Upper lobe of right lung (tissue), 1 donor: ENCODE measurements around the gene ABR. TPM values are rescaled to one million over a fixed set of nuclear protein-coding genes. Genes with fewer than 3 reads are reported as not detected.
A peak's percentile ranks its signal among the peaks of the same experiment; 100 is the strongest.
"Not testable (repeated sequence)": the region's sequence is repeated elsewhere in the genome, so short reads cannot be mapped to it uniquely, and the experiment has no call there.

Experiments
- ATAC-seq: fragments of 200-7000 bp; cut with Tn5 transposase; one replicate; pipeline ENCODE4 v1.9.1; 2020; ENCODE audit warnings: mild to moderate bottlenecking, moderate library complexity
- DNase-seq: peaks from one replicate; pipeline ENCODE4 v3.0.0-alpha.2; 2020
- H3K27ac ChIP-seq: fragments of 200-600 bp; one replicate; pipeline ENCODE4 v1.8.0; 2022
- H3K27me3 ChIP-seq: fragments of 200-600 bp; one replicate; pipeline ENCODE4 v1.8.0; 2022; ENCODE audit warnings: mild to moderate bottlenecking
- H3K36me3 ChIP-seq: fragments of 200-600 bp; one replicate; pipeline ENCODE4 v1.8.0; 2022
- H3K4me1 ChIP-seq: fragments of 200-600 bp; one replicate; pipeline ENCODE4 v1.8.0; 2022
- H3K4me3 ChIP-seq: fragments of 200-600 bp; one replicate; pipeline ENCODE4 v1.8.0; 2022; ENCODE audit warnings: mild to moderate bottlenecking
- H3K9me3 ChIP-seq: fragments of 200-600 bp; one replicate; pipeline ENCODE4 v1.8.0; 2022
- intact Hi-C: fragments of 100-400 bp; cut with DNase I; formaldehyde crosslinking; loops from one replicate; pipeline ENCODE4 v1.11.0; 2022
- total RNA-seq: library from RNA; stranded (reverse); fragmentation: NEBNext Ultra II Directional; extraction: Animal tissue kit (Norgen Biotek cat#: 25700); gene quantifications from one replicate; pipeline ENCODE4 v1.2.1, GENCODE V29; 2021
- TF ChIP-seq, protein P1 (sequence below): fragments of 200-600 bp; IDR thresholded peaks from one replicate; pipeline ENCODE4 v1.8.0; 2022; ENCODE audit warnings: antibody characterized with exemption
- donor health status: DM: no; HTN: yes; CAD: no; lungs with severe emphysema.

Gene ABR
- total RNA-seq, 1 donor from 2014 or later: 185 TPM

DNA sequence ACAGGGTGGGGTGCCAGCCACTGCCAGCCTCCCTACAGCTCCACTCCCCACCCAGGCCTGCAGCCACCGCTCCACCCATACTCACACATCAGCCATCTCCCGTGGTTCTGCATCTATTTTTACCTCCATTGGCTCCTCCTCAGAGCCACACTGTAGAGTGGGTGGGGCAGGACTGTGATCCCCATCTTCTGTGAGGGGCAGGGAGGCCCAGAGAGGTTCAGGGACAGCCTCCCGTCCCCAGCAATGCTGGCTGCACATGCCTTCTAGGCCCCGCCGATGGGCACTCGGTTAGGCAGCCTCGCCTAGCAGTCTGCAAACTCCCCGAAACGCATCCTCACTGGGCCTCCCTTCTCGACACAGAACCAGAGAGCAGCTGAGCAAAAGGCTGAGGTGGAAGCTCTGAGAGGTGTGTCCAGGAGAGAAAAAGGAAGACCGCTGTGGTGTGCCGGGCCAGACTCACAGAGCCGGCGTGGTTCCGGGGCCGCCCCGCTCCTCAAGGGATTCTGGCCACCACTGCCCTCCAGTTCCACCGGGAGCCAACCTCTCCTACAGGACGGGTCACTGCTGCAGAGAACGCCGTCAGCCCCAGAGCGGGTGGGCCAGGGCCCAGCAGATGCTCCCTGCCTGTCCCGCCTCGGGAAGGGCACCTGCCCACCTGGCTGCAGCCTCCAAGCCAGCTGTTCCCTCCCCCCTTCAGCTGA, 71.9 kb downstream of the ABR start:
- Histone ChIP-seq H3K4me1 (peaks cover 47% of the 10 kb centered on the region), H3K9me3 (no peaks in the 10 kb centered on the region), H3K36me3 (no peaks in the 10 kb centered on the region), H3K4me3 (peak overlapping the region; percentile 70), H3K27me3 (no peaks in the 10 kb centered on the region), H3K27ac (peak overlapping the region; percentile 91)
- TF ChIP-seq, protein P1, sequence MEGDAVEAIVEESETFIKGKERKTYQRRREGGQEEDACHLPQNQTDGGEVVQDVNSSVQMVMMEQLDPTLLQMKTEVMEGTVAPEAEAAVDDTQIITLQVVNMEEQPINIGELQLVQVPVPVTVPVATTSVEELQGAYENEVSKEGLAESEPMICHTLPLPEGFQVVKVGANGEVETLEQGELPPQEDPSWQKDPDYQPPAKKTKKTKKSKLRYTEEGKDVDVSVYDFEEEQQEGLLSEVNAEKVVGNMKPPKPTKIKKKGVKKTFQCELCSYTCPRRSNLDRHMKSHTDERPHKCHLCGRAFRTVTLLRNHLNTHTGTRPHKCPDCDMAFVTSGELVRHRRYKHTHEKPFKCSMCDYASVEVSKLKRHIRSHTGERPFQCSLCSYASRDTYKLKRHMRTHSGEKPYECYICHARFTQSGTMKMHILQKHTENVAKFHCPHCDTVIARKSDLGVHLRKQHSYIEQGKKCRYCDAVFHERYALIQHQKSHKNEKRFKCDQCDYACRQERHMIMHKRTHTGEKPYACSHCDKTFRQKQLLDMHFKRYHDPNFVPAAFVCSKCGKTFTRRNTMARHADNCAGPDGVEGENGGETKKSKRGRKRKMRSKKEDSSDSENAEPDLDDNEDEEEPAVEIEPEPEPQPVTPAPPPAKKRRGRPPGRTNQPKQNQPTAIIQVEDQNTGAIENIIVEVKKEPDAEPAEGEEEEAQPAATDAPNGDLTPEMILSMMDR: no peak
- DNase-seq: no peak
- intact Hi-C loops: no loop called here
- peak; percentile 0 for ATAC-seq

DNA sequence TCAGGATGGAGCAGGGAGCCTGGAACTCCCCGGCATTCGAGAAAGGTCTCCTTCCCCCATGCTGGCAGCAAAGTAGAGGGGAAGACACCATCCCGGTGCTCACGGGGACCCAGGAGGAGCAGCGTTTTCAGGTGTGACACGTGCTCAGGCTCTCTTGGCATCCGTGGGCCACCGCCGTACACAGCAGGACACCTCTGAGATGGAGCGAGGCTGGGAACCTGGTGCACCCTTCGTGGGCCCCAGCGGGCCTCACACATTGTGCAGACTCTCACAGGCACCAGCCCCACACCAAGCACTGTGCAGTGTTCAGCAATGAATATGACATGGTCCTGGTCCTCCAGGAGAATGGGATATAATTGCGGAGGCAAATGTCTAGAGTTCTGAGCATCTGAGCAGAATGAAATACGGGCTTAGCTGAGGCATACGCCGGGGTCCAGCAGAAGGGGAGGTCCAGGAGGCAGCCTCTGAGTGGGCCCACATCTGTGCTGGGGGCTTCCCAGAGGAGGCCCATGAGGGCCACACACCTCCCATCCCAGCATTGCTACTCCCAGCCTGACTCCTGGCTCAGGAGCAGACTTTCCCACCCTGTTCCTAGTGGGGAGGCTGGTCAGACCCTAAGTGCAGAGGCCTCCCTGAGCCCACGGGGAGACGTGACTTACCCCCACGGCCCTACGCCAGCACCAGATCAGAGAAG, 72.6 kb downstream of the ABR start:
- no peak overlapping the region for H3K27ac ChIP-seq
- H3K27me3 ChIP-seq: no peaks in the 10 kb centered on the region
- TF ChIP-seq, protein P1: no peak
- intact Hi-C loops: no loop called here
- no peaks in the 10 kb centered on the region for H3K9me3 ChIP-seq
- DNase-seq (no peak), ATAC-seq (no peak)
- H3K36me3 ChIP-seq: no peaks in the 10 kb centered on the region
- H3K4me3 ChIP-seq: no peak overlapping the region
- H3K4me1 ChIP-seq: peaks cover 43% of the 10 kb centered on the region

GRCh38 chr17:1104222-1104621, 75.6 kb downstream of the ABR start:
- H3K27ac ChIP-seq: no peak overlapping the region
- DNase-seq (no peak), ATAC-seq (peak; percentile 3)
- peaks cover 19% of the 10 kb centered on the region for H3K4me1 ChIP-seq
- no peaks in the 10 kb centered on the region for H3K9me3 ChIP-seq
- no peak overlapping the region for H3K4me3 ChIP-seq
- H3K36me3 ChIP-seq: peaks cover 13% of the 10 kb centered on the region
- no peaks in the 10 kb centered on the region for H3K27me3 ChIP-seq
- TF ChIP-seq, protein P1: no peak
- intact Hi-C loops: no loop called here

- no peak overlapping the region for H3K27ac ChIP-seq
- H3K4me3 ChIP-seq: no peak overlapping the region
- no peaks in the 10 kb centered on the region for H3K27me3 ChIP-seq
- ATAC-seq (no peak), DNase-seq (no peak)
- H3K9me3 ChIP-seq: no peaks in the 10 kb centered on the region
- H3K4me1 ChIP-seq: peaks cover 38% of the 10 kb centered on the region
- TF ChIP-seq, protein P1: no peak
- H3K36me3 ChIP-seq: peaks cover 16% of the 10 kb centered on the region
- intact Hi-C loops: no loop called here
These were observed 79.4 kb downstream of the ABR start for GRCh38 chr17:1100382-1100781.

DNA sequence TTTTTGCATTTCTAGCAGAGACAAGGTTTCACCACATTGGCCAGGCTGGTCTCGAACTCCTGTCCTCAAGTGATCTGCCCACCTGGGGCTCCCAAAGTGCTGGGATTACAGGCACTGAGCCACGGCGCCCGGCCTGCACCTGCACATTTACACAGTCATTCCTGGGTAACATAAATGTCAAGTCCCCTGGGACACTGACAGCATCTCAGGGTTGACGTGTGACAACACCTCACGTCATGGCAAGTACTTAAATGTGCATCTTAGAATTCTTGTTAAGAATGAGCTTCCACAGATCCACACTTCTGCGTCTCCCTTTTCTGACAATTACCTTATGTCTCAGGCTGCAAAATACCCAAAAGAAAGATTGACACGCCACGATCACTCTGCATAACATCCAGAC, 80.5 kb downstream of the ABR start:
- ATAC-seq (no peak), DNase-seq (no peak)
- TF ChIP-seq, protein P1: no peak
- Histone ChIP-seq H3K27ac (no peak overlapping the region), H3K9me3 (no peaks in the 10 kb centered on the region), H3K27me3 (no peaks in the 10 kb centered on the region), H3K36me3 (peaks cover 26% of the 10 kb centered on the region), H3K4me1 (peaks cover 34% of the 10 kb centered on the region), H3K4me3 (no peak overlapping the region)
- intact Hi-C loops: no loop called here

GRCh38 chr17:1097972-1098744, 81.6 kb downstream of the ABR start:
- H3K9me3 ChIP-seq, H3K4me3 ChIP-seq, H3K27me3 ChIP-seq, DNase-seq, intact Hi-C loops: not testable (repeated sequence)
- peak overlapping the region; percentile 85 for H3K27ac ChIP-seq
- peaks cover 34% of the 10 kb centered on the region for H3K4me1 ChIP-seq
- peaks cover 35% of the 10 kb centered on the region for H3K36me3 ChIP-seq
- ATAC-seq: peak; percentile 66
